ENCODE results near the gene DR1. TPM values are rescaled to one million over a fixed set of nuclear protein-coding genes. Genes with fewer than 3 reads are reported as not detected.
"Not testable (repeated sequence)": the region's sequence is repeated elsewhere in the genome, so short reads cannot be mapped to it uniquely, and the experiment has no call there.

DR1 gene
- total RNA-seq, 2 donors from 2014 or later: 73.6 to 74.1 TPM

DNA sequence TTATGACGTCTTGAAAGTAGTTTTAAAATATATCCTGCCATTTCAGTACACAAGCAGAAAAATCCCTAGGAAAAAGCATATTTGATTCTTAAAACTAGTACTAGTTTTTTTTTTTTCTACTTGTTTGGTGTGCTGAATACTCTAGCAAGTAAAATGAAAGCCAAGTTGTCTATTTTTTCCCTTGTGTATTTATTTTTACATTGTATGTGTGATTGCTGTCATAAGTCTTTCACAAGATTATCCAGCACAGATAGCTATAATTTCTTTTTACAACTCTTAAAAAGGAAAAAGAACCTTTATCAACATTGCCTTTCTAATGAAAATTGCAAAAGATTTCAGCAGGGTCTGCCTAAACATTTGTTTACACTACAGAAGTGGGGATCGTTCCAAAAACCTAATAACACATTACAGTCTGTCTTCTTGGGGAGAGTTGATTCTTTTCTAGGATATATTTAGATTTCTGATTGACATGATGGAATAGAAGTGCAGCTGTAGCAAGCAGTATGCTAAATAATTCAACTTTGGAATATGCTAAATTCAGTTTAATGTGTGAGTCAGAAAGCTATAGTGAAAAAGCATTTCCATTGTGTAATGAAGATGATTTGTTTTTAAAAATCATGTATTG lies 2.5 kb downstream of the DR1 start:
- ATAC-seq (no peak), DNase-seq (ENCODE audit: low spot score) (no peak)
- Mint-ChIP-seq H3K4me1 (ENCODE audit: low read depth in 2 of 2) (peaks cover 26 to 45% of the 10 kb centered on the region in 2 donors), H3K4me3 (peak overlapping the region; percentile 98), H3K9me3 (no peaks in the 10 kb centered on the region), H3K36me3 (peaks cover 34% of the 10 kb centered on the region), H3K27me3 (no peaks in the 10 kb centered on the region), H3K27ac (peak overlapping the region; percentile 99)

DNA sequence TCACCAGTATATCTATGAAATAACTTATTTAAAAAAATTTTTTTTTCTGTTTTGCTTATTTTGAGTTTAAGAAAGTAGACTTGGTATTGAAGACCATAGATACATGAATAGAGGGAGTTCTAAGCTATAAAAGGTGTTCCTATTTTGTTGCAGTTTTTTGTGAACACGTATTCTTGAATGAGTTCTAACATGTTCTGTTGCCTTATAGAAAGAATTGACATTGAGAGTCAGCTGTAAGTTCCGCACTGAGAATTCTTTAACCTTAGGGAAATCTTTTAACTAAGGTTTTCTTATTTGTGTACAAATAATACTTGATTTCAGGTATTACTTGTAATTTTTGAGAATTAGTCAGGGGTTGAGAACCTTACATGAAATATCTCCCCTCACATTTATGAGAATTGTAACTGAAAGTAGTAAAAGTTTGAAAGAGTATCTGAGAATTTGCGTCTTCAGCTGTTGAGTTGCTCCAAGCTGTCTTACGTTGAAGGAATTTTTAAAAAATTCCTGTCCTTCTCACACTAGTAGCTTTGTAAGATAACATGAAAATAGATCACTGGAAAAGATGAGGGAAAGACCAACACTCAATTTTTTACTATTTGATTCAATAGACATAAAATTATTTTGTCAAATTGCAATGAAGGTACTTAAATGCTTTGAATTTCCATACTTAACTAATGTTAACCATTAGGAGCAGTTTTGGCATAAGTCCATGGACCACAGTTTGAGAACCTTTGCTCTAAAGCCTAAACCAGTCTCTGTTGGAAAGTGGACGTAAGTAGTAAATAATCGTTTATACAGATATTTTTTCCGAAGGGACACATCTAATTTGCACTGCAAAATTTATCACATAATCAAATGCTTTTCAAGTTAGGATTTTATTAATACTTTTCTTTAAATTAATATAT lies 3.8 kb downstream of the DR1 start:
- Mint-ChIP-seq H3K27ac (peak overlapping the region; percentile 29 to 72), H3K27me3 (no peaks in the 10 kb centered on the region), H3K9me3 (no peaks in the 10 kb centered on the region), H3K4me1 (ENCODE audit: low read depth in 2 of 2) (peaks cover 27 to 45% of the 10 kb centered on the region in 2 donors), H3K4me3 (peak overlapping the region; percentile 98), H3K36me3 (peaks cover 34% of the 10 kb centered on the region)
- DNase-seq (ENCODE audit: low spot score) (no peak), ATAC-seq (no peak)

DNA sequence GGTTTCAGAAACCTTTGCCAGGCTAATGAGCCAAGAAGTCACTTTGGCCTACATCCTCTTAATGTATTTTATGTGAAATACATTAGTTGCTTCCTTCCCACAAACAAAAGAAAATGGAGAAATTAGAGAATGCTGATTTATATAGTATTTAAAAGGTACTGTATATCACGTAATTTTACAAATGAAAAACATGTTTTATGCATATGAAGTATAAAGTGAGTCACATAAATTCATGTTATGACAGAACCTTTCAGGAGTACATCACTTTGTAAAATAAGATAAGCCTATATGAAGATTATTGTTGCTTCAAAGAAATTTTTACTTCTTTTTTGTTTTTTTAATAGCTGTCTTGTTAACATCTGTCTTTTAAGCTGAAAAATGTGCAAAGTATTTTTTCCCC lies 4.6 kb downstream of the DR1 start:
- Mint-ChIP-seq H3K36me3 (peaks cover 34% of the 10 kb centered on the region), H3K4me3 (peak overlapping the region; percentile 98), H3K9me3 (no peaks in the 10 kb centered on the region), H3K27ac (peak overlapping the region in 1 of 2 donors; percentile 72), H3K27me3 (no peaks in the 10 kb centered on the region), H3K4me1 (ENCODE audit: low read depth in 2 of 2) (peaks cover 30 to 41% of the 10 kb centered on the region in 2 donors)
- DNase-seq (ENCODE audit: low spot score): no peak
- no peak for ATAC-seq

DNA sequence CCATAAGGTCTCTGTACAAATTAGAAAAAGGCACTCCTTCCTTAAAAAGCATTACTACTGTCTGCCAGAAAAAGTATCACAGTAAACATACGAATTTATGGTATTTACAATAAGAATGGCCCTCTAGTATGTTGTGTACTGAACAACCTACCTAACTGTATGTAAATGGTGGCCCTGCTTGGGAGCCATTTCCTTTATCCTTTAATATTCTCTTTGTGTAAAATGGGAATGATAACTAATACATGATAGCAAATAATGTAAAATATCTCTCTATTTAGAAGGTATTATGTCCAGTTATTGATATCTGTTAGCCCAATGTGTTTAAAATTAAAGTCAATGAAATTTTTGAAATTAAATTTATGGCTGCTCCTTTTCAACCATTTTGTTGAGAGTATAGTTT lies 5.2 kb downstream of the DR1 start:
- H3K27me3 Mint-ChIP-seq: no peaks in the 10 kb centered on the region
- ATAC-seq (no peak), DNase-seq (ENCODE audit: low spot score) (no peak)
- peaks cover 33 to 44% of the 10 kb centered on the region in 2 donors for H3K4me1 Mint-ChIP-seq (ENCODE audit: low read depth in 2 of 2)
- peaks cover 34% of the 10 kb centered on the region for H3K36me3 Mint-ChIP-seq
- no peak overlapping the region for H3K27ac Mint-ChIP-seq
- H3K4me3 Mint-ChIP-seq: no peak overlapping the region
- H3K9me3 Mint-ChIP-seq: no peaks in the 10 kb centered on the region

DNA sequence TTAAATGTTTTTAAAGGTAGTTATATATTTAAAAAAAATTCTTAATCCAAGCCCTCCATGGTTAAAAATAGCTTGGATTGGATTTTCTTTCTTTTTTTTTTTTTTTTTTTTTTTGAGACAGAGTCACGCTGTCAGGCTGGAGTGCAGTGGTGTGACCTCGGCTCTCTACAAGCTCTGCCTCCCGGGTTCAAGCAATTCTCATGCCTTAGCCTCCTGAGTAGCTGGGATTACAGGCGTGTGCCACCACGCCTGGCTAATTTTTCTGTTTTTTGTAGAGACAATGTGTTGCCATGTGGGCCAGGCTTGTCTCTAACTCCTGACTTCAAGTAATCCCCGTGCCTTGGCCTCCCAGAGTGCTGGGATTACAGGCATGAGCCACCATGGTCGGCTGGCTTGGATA lies 5.6 kb downstream of the DR1 start:
- not testable (repeated sequence) for DNase-seq (ENCODE audit: low spot score); H3K27ac Mint-ChIP-seq; ATAC-seq; H3K9me3 Mint-ChIP-seq; H3K27me3 Mint-ChIP-seq; H3K4me3 Mint-ChIP-seq
- H3K4me1 Mint-ChIP-seq (ENCODE audit: low read depth in 2 of 2): peaks cover 33 to 43% of the 10 kb centered on the region in 2 donors
- H3K36me3 Mint-ChIP-seq: peaks cover 31% of the 10 kb centered on the region

DNA sequence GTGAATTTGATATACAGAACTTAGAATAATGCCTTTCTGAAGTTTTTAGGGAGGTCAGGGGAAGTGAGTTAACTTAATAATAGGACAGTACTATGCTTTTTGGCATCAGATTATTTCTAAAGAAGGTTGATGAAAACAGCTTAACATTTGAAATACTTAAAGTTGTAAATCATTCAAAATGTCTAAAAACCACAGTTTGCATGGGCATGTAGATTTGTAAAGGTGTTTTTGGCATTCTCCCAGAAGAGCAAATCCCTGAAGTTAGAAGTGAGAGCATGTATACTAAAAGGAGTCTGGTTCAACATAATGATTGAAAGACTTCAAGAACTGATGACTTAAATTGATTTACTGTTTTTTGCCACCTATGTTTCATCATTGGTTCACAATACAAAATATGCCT lies 6.7 kb downstream of the DR1 start:
- Mint-ChIP-seq H3K9me3 (no peaks in the 10 kb centered on the region), H3K27me3 (no peaks in the 10 kb centered on the region), H3K36me3 (peaks cover 26% of the 10 kb centered on the region), H3K4me1 (ENCODE audit: low read depth in 2 of 2) (peaks cover 33 to 38% of the 10 kb centered on the region in 2 donors), H3K27ac (peak overlapping the region; percentile 54 to 55), H3K4me3 (peak overlapping the region; percentile 70)
- ATAC-seq: no peak
- no peak for DNase-seq (ENCODE audit: low spot score)

DNA sequence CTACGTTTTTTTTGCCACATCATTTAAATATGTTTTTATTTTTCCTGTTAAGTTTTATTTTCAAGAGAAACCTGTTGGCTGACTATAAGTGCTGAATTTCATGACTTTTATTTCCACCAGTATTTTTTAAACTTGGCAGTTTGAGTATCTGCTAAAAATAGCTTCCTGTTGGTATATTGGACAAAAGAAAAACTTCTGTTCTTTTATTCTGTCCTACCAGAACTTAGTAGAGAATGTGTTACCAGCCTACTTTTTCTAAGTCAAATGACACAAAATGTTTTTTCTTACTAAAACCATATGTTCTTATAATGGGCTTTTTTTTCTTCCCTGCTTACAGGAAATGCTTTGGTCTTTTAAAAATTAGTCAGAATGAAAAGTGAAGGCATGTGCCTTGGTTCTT lies 7.6 kb downstream of the DR1 start:
- peak overlapping the region in 1 of 2 donors; percentile 67 for H3K27ac Mint-ChIP-seq
- H3K36me3 Mint-ChIP-seq: peaks cover 26% of the 10 kb centered on the region
- H3K27me3 Mint-ChIP-seq: no peaks in the 10 kb centered on the region
- DNase-seq (ENCODE audit: low spot score) (no peak), ATAC-seq (no peak)
- H3K4me1 Mint-ChIP-seq (ENCODE audit: low read depth in 2 of 2): peaks cover 38 to 40% of the 10 kb centered on the region in 2 donors
- H3K4me3 Mint-ChIP-seq: peak overlapping the region; percentile 48
- no peaks in the 10 kb centered on the region for H3K9me3 Mint-ChIP-seq

DNA sequence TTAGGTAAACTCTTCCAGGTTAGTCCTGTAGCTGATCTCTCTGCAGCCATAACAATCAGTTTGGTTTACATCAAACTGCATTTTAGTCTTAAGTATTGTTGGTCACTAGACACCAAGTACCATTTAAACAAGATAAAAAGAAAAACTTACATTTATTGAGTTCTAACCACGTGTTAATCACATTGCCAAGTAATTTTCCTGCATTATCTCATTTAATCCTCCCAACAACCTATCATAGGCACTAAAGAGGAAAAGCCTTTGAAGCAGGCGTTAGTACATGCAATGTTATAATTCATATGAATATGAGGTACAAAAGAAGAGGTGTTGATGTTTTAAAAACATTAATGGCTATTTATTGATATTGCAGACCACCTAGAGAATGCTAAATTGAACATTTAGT lies 9.0 kb downstream of the DR1 start:
- DNase-seq (ENCODE audit: low spot score): no peak
- Mint-ChIP-seq H3K9me3 (no peaks in the 10 kb centered on the region), H3K27me3 (no peaks in the 10 kb centered on the region), H3K4me1 (ENCODE audit: low read depth in 2 of 2) (peaks cover 41 to 45% of the 10 kb centered on the region in 2 donors), H3K27ac (no peak overlapping the region), H3K4me3 (no peak overlapping the region), H3K36me3 (peaks cover 31% of the 10 kb centered on the region)
- ATAC-seq: no peak

DNA sequence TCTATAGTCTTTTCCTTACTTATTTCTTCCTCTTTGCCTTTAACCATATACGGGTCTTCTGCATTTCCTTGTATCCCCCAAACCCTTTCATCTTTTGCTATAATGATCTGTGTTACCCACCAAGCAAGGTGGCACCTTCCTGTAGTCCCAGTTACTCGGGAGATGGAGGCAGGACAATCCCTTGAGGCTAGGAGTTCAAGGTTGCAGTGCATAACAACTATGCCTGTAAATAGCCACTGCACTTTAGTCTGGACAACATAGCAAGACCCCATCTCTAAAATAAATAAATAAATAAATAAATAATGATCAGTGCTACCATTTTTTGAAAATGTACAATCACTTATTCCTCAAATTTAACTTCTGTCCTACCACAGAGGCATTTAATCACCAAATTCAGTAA lies 11.5 kb downstream of the DR1 start:
- Mint-ChIP-seq H3K4me3 (no peak overlapping the region), H3K27me3 (no peaks in the 10 kb centered on the region), H3K36me3 (peaks cover 24% of the 10 kb centered on the region), H3K9me3 (no peaks in the 10 kb centered on the region), H3K27ac (no peak overlapping the region), H3K4me1 (ENCODE audit: low read depth in 2 of 2) (peaks cover 36 to 38% of the 10 kb centered on the region in 2 donors)
- ATAC-seq (no peak), DNase-seq (ENCODE audit: low spot score) (no peak)

DNA sequence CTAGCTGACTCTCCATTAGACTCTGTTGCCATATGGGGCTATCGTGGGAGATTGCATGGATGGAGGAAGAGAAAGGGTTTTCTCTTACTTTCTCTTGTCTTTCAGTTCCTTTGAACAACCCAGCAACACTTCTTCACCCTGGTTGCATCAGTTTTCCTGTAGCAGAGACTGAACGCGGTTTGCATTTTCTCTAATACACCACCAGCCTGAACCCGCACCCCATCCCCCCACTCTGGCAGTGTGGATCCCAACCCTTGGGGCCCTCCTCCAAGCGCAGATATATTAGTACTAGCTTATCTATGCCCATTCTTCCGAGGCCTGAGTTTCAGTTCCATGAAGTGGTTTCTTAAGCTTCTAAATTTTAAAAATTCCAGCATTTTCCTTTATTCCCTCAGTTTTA lies 12.6 kb downstream of the DR1 start:
- peak overlapping the region in 1 of 2 donors; percentile 2 for H3K27ac Mint-ChIP-seq
- H3K4me1 Mint-ChIP-seq (ENCODE audit: low read depth in 2 of 2): peaks cover 35 to 39% of the 10 kb centered on the region in 2 donors
- peaks cover 27% of the 10 kb centered on the region for H3K36me3 Mint-ChIP-seq
- ATAC-seq: no peak
- no peaks in the 10 kb centered on the region for H3K27me3 Mint-ChIP-seq
- H3K9me3 Mint-ChIP-seq: no peaks in the 10 kb centered on the region
- DNase-seq (ENCODE audit: low spot score): no peak
- H3K4me3 Mint-ChIP-seq: peak overlapping the region; percentile 5

DNA sequence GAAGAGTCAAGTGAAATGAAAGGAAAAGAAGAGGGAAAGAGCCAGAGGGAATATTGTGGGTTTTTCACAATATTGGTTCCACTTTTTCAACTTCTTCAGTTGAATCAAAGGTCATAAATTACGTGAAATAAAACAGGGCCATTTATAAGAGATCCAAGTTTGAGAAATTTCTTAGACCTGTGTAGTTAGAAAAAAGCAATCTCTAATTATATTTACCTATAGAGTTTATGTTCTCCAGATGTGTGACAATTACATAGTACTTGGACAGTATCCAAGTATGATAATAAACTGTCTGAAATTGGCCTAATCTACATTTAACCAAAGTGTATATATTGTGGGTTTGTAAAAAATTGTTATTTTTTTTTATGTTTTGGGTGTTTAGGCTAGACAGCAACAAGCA lies 14.4 kb downstream of the DR1 start:
- H3K4me1 Mint-ChIP-seq (ENCODE audit: low read depth in 2 of 2): peaks cover 38 to 45% of the 10 kb centered on the region in 2 donors
- ATAC-seq (no peak), DNase-seq (ENCODE audit: low spot score) (no peak)
- H3K36me3 Mint-ChIP-seq: peaks cover 34% of the 10 kb centered on the region
- H3K27ac Mint-ChIP-seq: no peak overlapping the region
- no peaks in the 10 kb centered on the region for H3K9me3 Mint-ChIP-seq
- no peak overlapping the region for H3K4me3 Mint-ChIP-seq
- no peaks in the 10 kb centered on the region for H3K27me3 Mint-ChIP-seq

DNA sequence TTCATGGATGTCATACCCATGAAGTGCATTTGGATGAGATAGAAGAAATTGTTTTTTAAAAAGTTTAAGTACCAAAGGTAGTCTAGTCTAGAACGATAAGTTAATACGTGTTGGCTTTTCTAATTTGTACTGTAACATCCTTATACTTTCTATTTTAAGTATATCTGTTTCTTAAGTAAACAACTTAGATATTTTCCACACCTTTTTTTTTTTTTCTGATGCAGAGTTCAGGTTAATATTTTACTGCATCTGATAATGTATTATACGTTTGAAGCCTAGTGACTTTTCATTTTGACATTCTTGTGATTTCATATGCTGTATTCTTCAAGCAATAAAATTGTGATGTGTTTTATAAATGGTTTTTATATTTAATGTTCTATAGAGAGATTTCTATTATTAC lies 16.5 kb downstream of the DR1 start:
- Mint-ChIP-seq H3K4me1 (ENCODE audit: low read depth in 2 of 2) (peaks cover 35 to 36% of the 10 kb centered on the region in 2 donors), H3K27ac (no peak overlapping the region), H3K9me3 (no peaks in the 10 kb centered on the region), H3K27me3 (no peaks in the 10 kb centered on the region), H3K36me3 (peaks cover 35% of the 10 kb centered on the region), H3K4me3 (no peak overlapping the region)
- ATAC-seq: no peak
- no peak for DNase-seq (ENCODE audit: low spot score)

DNA sequence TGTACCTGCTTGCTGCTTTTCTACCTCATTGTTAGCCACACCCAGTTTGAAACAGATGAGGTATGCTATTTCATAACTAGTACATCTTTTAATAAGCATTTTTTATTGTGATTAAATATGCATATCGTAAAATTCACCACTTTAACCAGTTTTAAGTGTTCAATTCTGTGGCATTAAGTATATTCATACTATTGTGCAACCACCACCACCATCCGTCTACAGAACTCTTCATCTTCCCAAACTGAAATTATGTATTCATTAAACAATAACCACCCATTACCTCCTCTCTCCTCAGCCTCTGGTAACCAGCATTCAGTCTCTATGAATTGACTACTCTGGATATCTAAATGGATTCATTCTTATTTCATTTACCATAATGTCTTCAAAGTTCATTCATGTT lies 20.1 kb downstream of the DR1 start:
- Mint-ChIP-seq H3K9me3 (no peaks in the 10 kb centered on the region), H3K27ac (no peak overlapping the region), H3K36me3 (peaks cover 15% of the 10 kb centered on the region), H3K4me1 (ENCODE audit: low read depth in 2 of 2) (peaks cover 12 to 17% of the 10 kb centered on the region in 2 donors), H3K27me3 (no peaks in the 10 kb centered on the region), H3K4me3 (no peak overlapping the region)
- DNase-seq (ENCODE audit: low spot score) (no peak), ATAC-seq (no peak)

DNA sequence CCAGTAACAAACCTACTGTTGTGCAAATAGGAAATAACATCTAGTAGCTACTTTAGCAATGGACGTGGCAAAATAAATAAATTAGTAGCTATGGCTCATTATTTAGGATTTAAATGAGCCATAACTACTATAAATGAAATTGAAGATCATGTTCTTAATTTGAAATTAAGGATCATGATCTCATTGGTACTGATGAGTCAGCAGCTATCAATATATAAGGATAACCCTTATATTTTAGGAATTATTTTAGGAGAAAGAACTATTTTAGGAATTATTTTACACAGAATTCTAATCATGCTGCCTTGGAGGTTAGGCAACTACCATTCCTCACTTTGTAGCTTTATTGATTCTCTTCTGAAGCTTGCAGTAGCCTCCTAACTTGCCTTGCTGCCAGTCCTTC lies 24.0 kb downstream of the DR1 start:
- Mint-ChIP-seq H3K9me3 (no peaks in the 10 kb centered on the region), H3K4me3 (no peak overlapping the region), H3K27me3 (no peaks in the 10 kb centered on the region), H3K36me3 (peaks cover 4% of the 10 kb centered on the region), H3K4me1 (ENCODE audit: low read depth in 2 of 2) (peaks cover 5 to 7% of the 10 kb centered on the region in 2 donors), H3K27ac (no peak overlapping the region)
- ATAC-seq (no peak), DNase-seq (ENCODE audit: low spot score) (no peak)
